PC-3 (cell line): Measurements from ENCODE around the gene TRA2B. TPM values are rescaled to one million over a fixed set of nuclear protein-coding genes. Genes with fewer than 3 reads are reported as not detected.

Experiments used
- ATAC-seq: fragments of 200-7000 bp; cut with Tn5 transposase; 2 replicates; pipeline ENCODE4 v1.9.1; 2020; ENCODE audit warnings: mild to moderate bottlenecking, moderate library complexity
- BruUV-seq: library from RNA; stranded (reverse); fragments of 400-500 nt; replicated peaks from 2 replicates; lab custom pipeline; 2021; lab: Mats Ljungman, UMichigan
- CTCF ChIA-PET: fragments of 300-600 bp; sonication (Branson Sonifier 250); formaldehyde crosslinking; loops from one replicate; lab custom pipeline; 2022; ENCODE audit warnings: antibody characterized with exemption; lab: Charles Lee
- POLR2A ChIA-PET: fragments of 300-600 bp; sonication (Branson Sonifier 250); formaldehyde crosslinking; loops from one replicate; lab custom pipeline; 2022; ENCODE audit warnings: antibody characterized with exemption; ENCODE audit not compliant: unreplicated experiment; lab: Charles Lee
- DNase-seq: peaks from one replicate; pipeline ENCODE4 v3.0.0-alpha.2; 2015
- H2AFZ ChIP-seq: fragments of 300-600 bp; sonication (generic); 2 replicates; pipeline ENCODE4 v1.6.0; 2016; ENCODE audit warnings: antibody characterized with exemption, low read length
- H3F3A ChIP-seq: fragments of 300-600 bp; sonication (generic); one replicate; pipeline ENCODE4 v1.6.0; 2017; ENCODE audit warnings: antibody characterized with exemption, low read length, control low read depth, mild to moderate bottlenecking; ENCODE audit not compliant: unreplicated experiment
- H3K27ac ChIP-seq: fragments of 300-600 bp; sonication (generic); 2 replicates; pipeline ENCODE4 v1.5.1; 2016; ENCODE audit warnings: mild to moderate bottlenecking, low read length
- H3K27me3 ChIP-seq: fragments of 300-600 bp; sonication (generic); 2 replicates; pipeline ENCODE4 v1.6.1; 2016; ENCODE audit warnings: low read length, mixed read lengths
- H3K36me3 ChIP-seq: fragments of 300-600 bp; sonication (generic); 2 replicates; pipeline ENCODE4 v1.6.1; 2016; ENCODE audit warnings: low read depth, mixed run types, low read length, mixed read lengths
- H3K4me1 ChIP-seq: fragments of 300-600 bp; sonication (generic); 2 replicates; pipeline ENCODE4 v1.5.1; 2016; ENCODE audit warnings: low read length; ENCODE audit not compliant: insufficient read depth
- H3K4me2 ChIP-seq: fragments of 300-600 bp; sonication (generic); 2 replicates; pipeline ENCODE4 v1.6.0; 2016; ENCODE audit warnings: low read length
- H3K4me3 ChIP-seq: fragments of 300-600 bp; sonication (generic); 2 replicates; pipeline ENCODE4 v1.5.1; 2016; ENCODE audit warnings: mild to moderate bottlenecking, low read length, mixed read lengths
- H3K79me2 ChIP-seq: fragments of 300-600 bp; sonication (generic); 2 replicates; pipeline ENCODE4 v1.6.1; 2017; ENCODE audit warnings: low read length, mixed read lengths
- H3K9ac ChIP-seq: fragments of 300-600 bp; sonication (generic); 2 replicates; pipeline ENCODE4 v1.6.0; 2016; ENCODE audit warnings: mild to moderate bottlenecking, low read length
- H3K9me2 ChIP-seq: fragments of 300-600 bp; sonication (generic); replicated peaks from 2 replicates; pipeline ENCODE4 v1.6.1; 2016; ENCODE audit warnings: mixed run types, low read length, mixed read lengths
- H3K9me3 ChIP-seq: fragments of 300-600 bp; sonication (generic); 2 replicates; pipeline ENCODE4 v1.6.1; 2016; ENCODE audit warnings: low read length, mixed read lengths
- H4K20me1 ChIP-seq: fragments of 300-600 bp; sonication (generic); 2 replicates; pipeline ENCODE4 v1.6.1; 2016; ENCODE audit warnings: low read length, mixed read lengths
- CTCF ChIP-seq: fragments of 300-600 bp; sonication (generic); conservative IDR thresholded peaks from 2 replicates; pipeline ENCODE4 v1.5.1; 2017; ENCODE audit warnings: antibody characterized with exemption, low read depth, mild to moderate bottlenecking, low read length
- EZH2 ChIP-seq: fragments of 300-600 bp; sonication (generic); IDR thresholded peaks from one replicate; pipeline ENCODE4 v1.6.1; 2017; ENCODE audit warnings: antibody characterized with exemption, mild to moderate bottlenecking, low read length; ENCODE audit not compliant: unreplicated experiment
- EZH2phosphoT487 ChIP-seq: fragments of 300-600 bp; sonication (generic); IDR thresholded peaks from 2 replicates; pipeline ENCODE4 v1.6.1; 2018; ENCODE audit warnings: mild to moderate bottlenecking, antibody characterized with exemption, low read length, borderline replicate concordance
- intact Hi-C: fragments of 100-400 bp; cut with micrococcal nuclease; formaldehyde crosslinking; loops from 2 replicates; pipeline ENCODE4 v1.9.0; 2023
- total RNA-seq: library from RNA; depleted of rRNA; stranded (reverse); fragments of >200 nt; gene quantifications from 2 replicates; pipeline ENCODE4 v1.2.3, GENCODE V29; 2014

The TRA2B gene
- total RNA-seq, 1 experiment from 2014 or later, result 287 TPM

- H3K79me2 ChIP-seq, result peaks cover 64% of the 10 kb centered on the region
- peaks cover 51% of the 10 kb centered on the region for H4K20me1 ChIP-seq
Observed at GRCh38 chr3:185936814-185937688, 763 bp downstream of the TRA2B start.

GRCh38 chr3:185936273-185936629 lies 1.6 kb downstream of the TRA2B start:
- intact Hi-C loops, result no loop called here
- DNase-seq, result no peak
- Histone ChIP-seq H3F3A (peaks cover 11% of the 10 kb centered on the region), H3K9ac (peak overlapping the region; percentile 99), H4K20me1 (peaks cover 59% of the 10 kb centered on the region), H3K4me1 (peaks cover 50% of the 10 kb centered on the region), H3K4me3 (peak overlapping the region; percentile 89), H3K36me3 (peaks cover 46% of the 10 kb centered on the region), H3K27ac (peak overlapping the region; percentile 88), H3K79me2 (peaks cover 72% of the 10 kb centered on the region), H3K4me2 (peak overlapping the region; percentile 93), H3K9me2 (no peaks in the 10 kb centered on the region), H3K9me3 (no peaks in the 10 kb centered on the region), H2AFZ (no peak overlapping the region), H3K27me3 (no peaks in the 10 kb centered on the region)
- ChIA-PET POLR2A (interaction anchor here (0.6 to 1.0 kb wide), 2 partner anchors 115 to 490 kb away, joined by 3 to 6 read pairs; no protein-coding TSS in a partner anchor), CTCF (no interaction called here)
- TF ChIP-seq EZH2, result no peak
- no peak for TF ChIP-seq EZH2phosphoT487
- TF ChIP-seq CTCF, result no peak
- no TSS peak for BruUV-seq
- no peak for ATAC-seq

More at GRCh38 chr3:185936814-185937688, 763 bp downstream of the TRA2B start:
- H3K27me3 ChIP-seq, result no peaks in the 10 kb centered on the region
- peak overlapping the region; percentile 89 for H3K4me3 ChIP-seq
- no peak for TF ChIP-seq EZH2
- no peak for TF ChIP-seq EZH2phosphoT487
- no peak for TF ChIP-seq CTCF
- H3K4me1 ChIP-seq, result peaks cover 47% of the 10 kb centered on the region
- DNase-seq (peak; percentile 85), ATAC-seq (peak; percentile 47)
- POLR2A ChIA-PET, result interaction anchor here (0.7 to 1.0 kb wide), 2 partner anchors 190 to 489 kb away, joined by 3 read pairs; no protein-coding TSS in a partner anchor
- H3K27ac ChIP-seq, result peak overlapping the region; percentile 88
- intact Hi-C loops, result no loop called here
- peak overlapping the region; percentile 93 for H3K4me2 ChIP-seq
- H3F3A ChIP-seq, result peaks cover 7% of the 10 kb centered on the region
- peak overlapping the region; percentile 99 for H3K9ac ChIP-seq
- H3K9me2 ChIP-seq, result no peaks in the 10 kb centered on the region
- peaks cover 38% of the 10 kb centered on the region for H3K36me3 ChIP-seq
- CTCF ChIA-PET, result no interaction called here
- TSS peak; percentile 42 for BruUV-seq
- H3K9me3 ChIP-seq, result no peaks in the 10 kb centered on the region
- H2AFZ ChIP-seq, result no peak overlapping the region; the same call in 1 of the 2 replicates
